HepG2 (cell line): Measurements from ENCODE around the gene NCBP3. TPM values are rescaled to one million over a fixed set of nuclear protein-coding genes. Genes with fewer than 3 reads are reported as not detected.

Source experiments
- AGO1 ChIP-seq: fragments of 200-400 bp; formaldehyde crosslinking; IDR thresholded peaks from 2 replicates; pipeline ENCODE4 v1.6.1; 2017; ENCODE audit warnings: mild to moderate bottlenecking, low read depth, low read length, moderate library complexity; ENCODE audit not compliant: poor library complexity, severe bottlenecking
- HDAC2 ChIP-seq: sonication (generic); formaldehyde crosslinking; IDR thresholded peaks from 2 replicates; pipeline ENCODE4 v1.4.0; 2020; ENCODE audit warnings: missing genetic modification reagents
- HNF1B ChIP-seq: sonication (generic); formaldehyde crosslinking; IDR thresholded peaks from 2 replicates; pipeline ENCODE4 v1.5.1; 2020; ENCODE audit warnings: mild to moderate bottlenecking, moderate library complexity, missing genetic modification reagents
- HNRNPL ChIP-seq: fragments of 200-400 bp; formaldehyde crosslinking; IDR thresholded peaks from 2 replicates; pipeline ENCODE4 v1.6.1; 2017; ENCODE audit warnings: mild to moderate bottlenecking, low read depth, low read length
- KDM2A ChIP-seq: sonication (generic); formaldehyde crosslinking; IDR thresholded peaks from 2 replicates; pipeline ENCODE4 v1.4.0; 2020; ENCODE audit warnings: low read depth, missing genetic modification reagents, borderline replicate concordance
- KDM6A ChIP-seq: IDR thresholded peaks from 2 replicates; pipeline ENCODE4 v1.6.1; 2016; ENCODE audit warnings: low read depth
- MZF1 ChIP-seq: sonication (generic); formaldehyde crosslinking; IDR thresholded peaks from 2 replicates; pipeline ENCODE4 v1.8.1; 2023; ENCODE audit warnings: mild to moderate bottlenecking, missing genetic modification reagents, borderline replicate concordance
- POGZ ChIP-seq: sonication (generic); formaldehyde crosslinking; IDR thresholded peaks from 2 replicates; pipeline ENCODE4 v1.4.0; 2020; ENCODE audit warnings: mild to moderate bottlenecking, missing genetic modification reagents
- SOX6 ChIP-seq, 2 experiments: fragments of 450-650 bp in 1 of 2; sonication (generic) in 1 of 2; formaldehyde crosslinking in 1 of 2; IDR thresholded peaks; 2 replicates each; pipeline versions ENCODE4 v1.4.0 to v1.6.1; 2017 to 2020; ENCODE audit warnings: antibody characterized with exemption in 1 of 2, mild to moderate bottlenecking in 1 of 2, missing genetic modification reagents in 1 of 2
- ZBTB1 ChIP-seq: sonication (generic); formaldehyde crosslinking; IDR thresholded peaks from 2 replicates; pipeline ENCODE4 v1.4.0; 2020; ENCODE audit warnings: missing genetic modification reagents, borderline replicate concordance
- ZFP36 ChIP-seq: fragments of 150-350 bp; IDR thresholded peaks from 2 replicates; pipeline ENCODE4 v1.6.1; 2018; ENCODE audit warnings: borderline replicate concordance, low read length, low read depth; ENCODE audit not compliant: partially characterized antibody
- ZFP36L1 ChIP-seq: sonication (generic); formaldehyde crosslinking; IDR thresholded peaks from 2 replicates; pipeline ENCODE4 v1.8.0; 2022; ENCODE audit warnings: mild to moderate bottlenecking, missing genetic modification reagents, moderate library complexity
- ZNF292 ChIP-seq: sonication (generic); formaldehyde crosslinking; IDR thresholded peaks from 2 replicates; pipeline ENCODE4 v1.8.1; 2022; ENCODE audit warnings: mild to moderate bottlenecking, low read depth, missing genetic modification reagents, borderline replicate concordance
- ZNF547 ChIP-seq: sonication (generic); formaldehyde crosslinking; IDR thresholded peaks from 2 replicates; pipeline ENCODE4 v1.5.1; 2020; ENCODE audit warnings: mild to moderate bottlenecking, missing genetic modification reagents
- ZNF609 ChIP-seq: sonication (generic); formaldehyde crosslinking; IDR thresholded peaks from 2 replicates; pipeline ENCODE4 v1.4.0; 2020; ENCODE audit warnings: mild to moderate bottlenecking, missing genetic modification reagents, borderline replicate concordance
- ZNF687 ChIP-seq: sonication (generic); formaldehyde crosslinking; IDR thresholded peaks from 2 replicates; pipeline ENCODE4 v1.5.1; 2020; ENCODE audit warnings: mild to moderate bottlenecking, missing genetic modification reagents, moderate library complexity
- ZNF792 ChIP-seq: IDR thresholded peaks from 2 replicates; pipeline ENCODE4 v1.6.1; 2016
- ZSCAN29 ChIP-seq: sonication (generic); formaldehyde crosslinking; conservative IDR thresholded peaks from 2 replicates; pipeline ENCODE4 v1.4.0; 2020; ENCODE audit warnings: mild to moderate bottlenecking, missing genetic modification reagents
- polyA plus RNA-seq, 8 experiments: library from polyadenylated mRNA; depleted of rRNA in 3 of 8; stranded (reverse) in 7 of 8; unstranded in 1 of 8; fragments of >200 nt; fragmentation: Illumina TruSeq in 4 of 8; extraction: Trizol in 4 of 8; gene quantifications; 2 replicates each; pipeline versions ENCODE4 v1.2.1 to v1.2.3, GENCODE V29; 2011 to 2016; ENCODE audit warnings: low read depth in 4 of 8, missing spikeins in 1 of 8, mixed read lengths in 1 of 8; ENCODE audit not compliant: insufficient read depth in 1 of 8
- total RNA-seq, 5 experiments: library from RNA; depleted of rRNA; stranded (reverse); fragments of >200 nt; fragmentation: Illumina TruSeq; extraction: Trizol; gene quantifications; 2 replicates each; pipeline ENCODE4 v1.2.3, GENCODE V29; 2016; ENCODE audit warnings: low read depth in 1 of 5

The NCBP3 gene
- total and polyA plus RNA-seq, 2 of the 13 experiments (the other 11 are each of a cell fraction or from before 2014, with no cell fraction given), result 19.5 to 24.8 TPM

- peak; percentile 69 for TF ChIP-seq ZNF687 (CRISPR knock-in tag)
- TF ChIP-seq ZFP36, result no peak
- 0 out of 2 replicates have a peak, but pooled peaks have one; percentile 3 for TF ChIP-seq ZNF547 (CRISPR knock-in tag)
- no peak for TF ChIP-seq SOX6 (IDR thresholded peaks at IDR 0.05)
- TF ChIP-seq SOX6 (CRISPR knock-in tag; IDR thresholded peaks at IDR 0.05), result peak; percentile 43
- no peak for TF ChIP-seq ZBTB1 (CRISPR knock-in tag)
- TF ChIP-seq ZNF792, result peak; percentile 67; the same call in 1 of the 2 replicates
- no peak for TF ChIP-seq AGO1
- peak; percentile 74; the same call in 1 of the 2 replicates for TF ChIP-seq HNRNPL
- no peak; the same call in 1 of the 2 replicates for TF ChIP-seq KDM2A
- peak; percentile 64 for TF ChIP-seq HDAC2 (CRISPR knock-in tag)
- TF ChIP-seq POGZ, result 0 out of 2 replicates have a peak, but pooled peaks have one; percentile 11
- no peak for TF ChIP-seq MZF1 (CRISPR knock-in tag)
- TF ChIP-seq HNF1B, result peak; percentile 78
- peak; percentile 77 for TF ChIP-seq KDM6A (CRISPR knock-in tag)
- peak; percentile 48 for TF ChIP-seq ZSCAN29 (CRISPR knock-in tag)
- no peak for TF ChIP-seq ZFP36L1
- peak; percentile 30; the same call in 1 of the 2 replicates for TF ChIP-seq ZNF609 (CRISPR knock-in tag)
- peak; percentile 75; the same call in 1 of the 2 replicates for TF ChIP-seq ZNF292 (CRISPR knock-in tag)
These were observed 50.5 kb downstream of the NCBP3 start (continued) for GRCh38 chr17:3795390-3796102.
